GM21619 (cell line): ENCODE measurements around the gene TM9SF4.

Experiments
- ATAC-seq: cut with Tn5 transposase; IDR thresholded peaks from one replicate; pipeline ENCODE4 v1.9.1; 2021; ENCODE audit not compliant: unreplicated experiment

Gene TM9SF4, protein sequence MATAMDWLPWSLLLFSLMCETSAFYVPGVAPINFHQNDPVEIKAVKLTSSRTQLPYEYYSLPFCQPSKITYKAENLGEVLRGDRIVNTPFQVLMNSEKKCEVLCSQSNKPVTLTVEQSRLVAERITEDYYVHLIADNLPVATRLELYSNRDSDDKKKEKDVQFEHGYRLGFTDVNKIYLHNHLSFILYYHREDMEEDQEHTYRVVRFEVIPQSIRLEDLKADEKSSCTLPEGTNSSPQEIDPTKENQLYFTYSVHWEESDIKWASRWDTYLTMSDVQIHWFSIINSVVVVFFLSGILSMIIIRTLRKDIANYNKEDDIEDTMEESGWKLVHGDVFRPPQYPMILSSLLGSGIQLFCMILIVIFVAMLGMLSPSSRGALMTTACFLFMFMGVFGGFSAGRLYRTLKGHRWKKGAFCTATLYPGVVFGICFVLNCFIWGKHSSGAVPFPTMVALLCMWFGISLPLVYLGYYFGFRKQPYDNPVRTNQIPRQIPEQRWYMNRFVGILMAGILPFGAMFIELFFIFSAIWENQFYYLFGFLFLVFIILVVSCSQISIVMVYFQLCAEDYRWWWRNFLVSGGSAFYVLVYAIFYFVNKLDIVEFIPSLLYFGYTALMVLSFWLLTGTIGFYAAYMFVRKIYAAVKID

DNA sequence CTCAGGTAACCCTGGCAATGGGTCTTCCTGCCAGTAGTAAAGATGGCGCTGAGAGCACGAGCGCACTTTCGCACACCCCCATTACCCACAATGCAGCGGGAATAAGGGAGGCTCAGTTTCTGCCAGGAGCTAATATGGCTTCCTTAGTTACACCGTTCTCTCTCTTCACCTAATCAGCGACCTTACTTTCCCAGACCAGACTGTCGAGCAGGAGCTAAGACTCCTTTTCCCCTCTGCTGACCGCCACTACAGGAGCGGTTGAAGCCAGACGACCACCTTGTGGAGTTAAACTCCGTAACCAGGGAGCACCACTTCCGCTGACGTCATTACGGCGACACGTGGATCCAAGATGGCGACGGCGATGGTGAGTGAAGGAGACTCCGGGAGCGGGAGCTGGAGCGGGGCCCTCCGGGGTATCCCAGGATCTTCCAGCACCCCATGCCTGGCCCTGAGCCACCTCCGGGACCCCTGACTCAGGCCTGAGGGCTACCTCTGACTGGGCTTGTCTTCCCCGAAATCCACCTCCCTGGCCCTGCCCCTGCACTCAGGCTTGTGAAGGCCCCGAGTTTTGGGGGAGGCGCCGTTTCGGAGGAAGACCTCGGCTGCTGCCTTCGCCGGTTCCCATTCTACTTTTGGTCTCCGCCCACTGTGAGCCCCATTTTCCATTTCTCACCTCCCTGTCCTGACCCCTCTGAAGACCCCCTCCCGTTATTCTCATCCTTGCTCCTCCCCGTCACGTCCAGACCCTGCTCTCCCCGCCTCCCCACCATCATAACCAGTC is at the start of gene TM9SF4:
Gene TM9SF4 (plus strand): TSS at position 323 of the 781 bp plus-strand sequence. CDS start 27 bp downstream, at position 350.
- ATAC-seq: peak; percentile 72

DNA sequence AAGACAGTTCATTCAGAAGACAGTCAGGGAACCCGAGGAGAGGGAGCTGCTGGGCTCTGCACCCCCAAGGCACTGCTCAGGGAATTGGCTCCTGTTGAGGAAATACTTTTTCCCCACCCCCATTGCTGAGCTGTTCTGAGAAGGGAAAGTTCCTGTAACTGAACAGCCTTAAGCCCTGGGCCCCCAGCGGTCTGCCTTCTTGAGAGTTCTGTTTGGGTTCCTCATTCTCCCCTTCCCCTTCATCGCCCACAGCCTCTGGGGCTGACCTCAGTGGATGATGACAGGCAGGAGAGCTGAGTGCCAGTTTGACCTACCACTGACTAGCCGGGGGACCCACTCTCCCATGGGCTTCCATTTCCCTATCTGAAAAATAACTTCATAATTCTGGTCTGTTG is 46.7 kb upstream of the TM9SF4 start:
- no peak for ATAC-seq

DNA sequence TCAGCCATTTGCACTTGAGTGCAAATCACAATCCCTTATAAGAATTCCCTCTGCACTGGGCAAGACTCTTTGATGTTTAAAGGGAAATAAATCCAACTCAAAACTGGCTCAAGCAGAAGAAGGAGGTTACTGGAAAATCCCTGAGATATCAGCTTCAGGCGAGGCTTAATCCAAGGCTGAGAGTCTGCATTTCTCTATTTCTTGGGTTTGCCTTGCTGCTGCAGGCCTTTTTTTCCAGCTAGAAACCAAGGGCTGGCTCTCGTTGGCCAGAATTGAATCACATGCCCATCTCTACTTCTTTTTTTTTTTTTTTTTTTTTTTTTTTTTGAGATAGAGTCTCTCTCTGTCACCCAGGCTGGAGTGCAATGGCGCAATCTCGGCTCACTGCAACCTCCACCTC is 45.8 kb upstream of the TM9SF4 start:
- no peak for ATAC-seq

DNA sequence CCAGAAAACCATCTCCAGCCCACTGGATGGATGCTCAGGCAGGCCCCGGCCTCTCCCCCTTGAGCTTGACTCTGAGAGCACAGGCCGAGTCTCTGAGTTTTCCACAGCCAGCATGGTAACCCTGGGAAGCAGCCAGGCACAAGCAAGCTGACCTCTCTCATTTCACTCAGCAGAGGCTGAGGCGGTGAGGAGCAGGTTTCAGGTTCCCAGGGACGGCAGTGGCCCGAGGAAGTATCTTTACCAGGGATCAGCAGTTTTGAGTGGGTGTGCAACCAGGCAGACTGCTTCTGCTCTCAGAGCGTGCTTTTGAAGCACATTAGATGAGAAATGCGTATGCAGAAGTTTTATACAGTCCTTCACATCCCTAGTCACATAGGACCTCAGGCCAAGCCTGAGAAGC is 44.8 kb upstream of the TM9SF4 start:
- no peak for ATAC-seq

DNA sequence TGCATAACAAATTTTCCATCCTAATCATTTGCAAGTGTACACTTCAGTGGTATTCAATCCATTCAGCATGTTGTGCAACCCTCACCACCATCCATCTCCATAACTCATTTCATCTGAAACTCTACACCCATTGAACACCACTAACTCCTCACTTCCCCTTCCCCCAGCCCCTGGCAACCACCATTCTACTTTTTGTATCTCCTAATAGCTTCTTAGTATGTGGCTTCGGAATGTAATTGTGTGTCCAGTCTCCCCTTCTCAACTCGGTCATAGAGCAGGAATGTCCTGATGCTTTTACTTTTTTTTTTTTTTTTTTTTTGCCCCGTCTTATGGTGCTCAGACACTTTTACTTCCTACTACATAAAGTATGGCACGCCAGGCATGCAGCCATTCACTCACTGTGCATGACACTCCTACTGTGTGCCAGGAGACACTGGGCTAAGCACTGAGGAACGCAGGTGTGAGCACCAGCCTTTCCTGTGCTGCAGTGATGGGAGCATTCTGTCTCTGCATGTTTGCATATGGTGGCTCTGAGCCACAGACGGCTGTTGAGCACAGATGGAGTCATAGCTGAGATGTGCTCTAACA is 42.2 kb upstream of the TM9SF4 start:
- no peak for ATAC-seq

DNA sequence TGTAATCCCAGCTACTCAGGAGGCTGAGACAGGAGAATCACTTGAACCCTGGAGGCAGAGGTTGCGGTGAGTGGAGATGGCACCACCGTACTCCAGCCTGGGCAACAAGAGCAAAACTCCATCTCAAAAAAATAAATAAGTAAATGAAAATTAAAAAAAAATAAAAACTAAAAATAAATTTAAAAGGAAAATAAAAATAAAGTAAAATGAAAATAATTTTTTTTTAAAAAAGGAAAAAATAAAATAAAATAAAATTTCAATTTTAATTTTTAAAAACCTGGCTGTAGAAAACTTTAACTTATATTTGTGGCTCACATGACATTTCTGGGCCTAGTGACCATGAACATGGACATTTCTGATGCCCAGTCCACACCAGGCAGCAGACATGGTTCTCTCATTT is 41.3 kb upstream of the TM9SF4 start:
- ATAC-seq: no peak

DNA sequence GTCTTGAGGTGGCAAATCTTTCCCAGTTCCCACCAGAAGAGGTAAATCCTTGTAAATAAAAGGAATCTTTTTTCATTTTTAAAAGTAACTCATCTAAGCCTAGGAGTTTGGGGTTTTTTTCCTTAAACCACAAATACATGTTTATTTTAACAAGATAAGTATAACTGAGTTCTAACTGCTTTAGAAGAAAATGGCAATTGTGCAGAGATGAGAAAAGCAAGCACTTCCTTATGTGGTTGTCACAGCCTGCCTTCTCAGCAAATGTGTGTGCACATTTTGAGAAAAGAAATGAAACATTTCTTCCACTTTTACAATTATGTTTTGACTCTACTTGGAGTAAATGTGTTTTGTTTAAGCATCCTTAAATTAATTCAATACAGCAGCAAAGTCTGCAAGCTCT is 39.8 kb upstream of the TM9SF4 start:
- no peak for ATAC-seq

DNA sequence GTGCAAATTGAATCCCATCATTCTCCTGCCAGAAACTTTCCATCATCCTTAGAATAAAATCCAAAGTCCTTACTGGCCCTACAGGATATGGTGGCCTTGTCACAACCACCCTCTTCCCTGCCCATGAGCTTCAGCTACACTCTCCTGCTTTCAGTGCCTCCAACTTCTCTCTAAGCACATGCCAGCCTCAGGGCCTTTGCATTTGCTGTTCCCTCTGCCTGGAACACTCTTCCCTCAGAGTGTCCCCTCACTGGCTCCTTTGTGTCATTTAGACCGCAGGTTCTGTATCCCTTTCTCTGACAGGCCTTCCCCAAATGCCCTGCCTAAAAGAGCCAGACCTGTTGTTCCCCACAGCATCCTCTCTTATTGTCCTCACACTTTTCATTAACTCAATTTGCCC is 39.2 kb upstream of the TM9SF4 start:
- no peak for ATAC-seq

DNA sequence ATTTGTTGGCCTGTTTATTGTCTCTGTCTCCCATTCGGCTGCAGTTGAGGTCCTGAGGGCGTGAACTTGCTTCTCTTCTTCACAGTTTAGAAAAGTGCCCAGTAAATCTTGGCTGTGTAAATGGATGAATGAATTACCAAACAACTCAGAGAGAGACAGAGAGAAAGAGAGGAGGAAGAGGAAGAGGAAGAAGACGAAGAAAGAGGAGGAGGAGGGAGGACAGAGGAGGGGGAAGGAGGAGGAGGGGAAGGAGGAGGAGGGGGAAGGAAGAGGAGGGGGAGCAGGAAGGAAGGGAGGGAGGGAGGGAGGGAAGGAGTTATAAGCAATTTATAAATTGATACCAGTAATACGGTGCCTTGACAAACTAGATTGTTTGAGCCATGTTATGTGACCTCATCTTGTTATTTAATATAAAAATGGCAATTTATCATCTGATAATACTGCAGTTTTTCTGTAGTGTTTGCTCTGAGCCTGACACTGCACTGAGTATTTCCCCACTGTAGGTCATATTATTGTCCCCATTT is 38.8 kb upstream of the TM9SF4 start:
- no peak for ATAC-seq

DNA sequence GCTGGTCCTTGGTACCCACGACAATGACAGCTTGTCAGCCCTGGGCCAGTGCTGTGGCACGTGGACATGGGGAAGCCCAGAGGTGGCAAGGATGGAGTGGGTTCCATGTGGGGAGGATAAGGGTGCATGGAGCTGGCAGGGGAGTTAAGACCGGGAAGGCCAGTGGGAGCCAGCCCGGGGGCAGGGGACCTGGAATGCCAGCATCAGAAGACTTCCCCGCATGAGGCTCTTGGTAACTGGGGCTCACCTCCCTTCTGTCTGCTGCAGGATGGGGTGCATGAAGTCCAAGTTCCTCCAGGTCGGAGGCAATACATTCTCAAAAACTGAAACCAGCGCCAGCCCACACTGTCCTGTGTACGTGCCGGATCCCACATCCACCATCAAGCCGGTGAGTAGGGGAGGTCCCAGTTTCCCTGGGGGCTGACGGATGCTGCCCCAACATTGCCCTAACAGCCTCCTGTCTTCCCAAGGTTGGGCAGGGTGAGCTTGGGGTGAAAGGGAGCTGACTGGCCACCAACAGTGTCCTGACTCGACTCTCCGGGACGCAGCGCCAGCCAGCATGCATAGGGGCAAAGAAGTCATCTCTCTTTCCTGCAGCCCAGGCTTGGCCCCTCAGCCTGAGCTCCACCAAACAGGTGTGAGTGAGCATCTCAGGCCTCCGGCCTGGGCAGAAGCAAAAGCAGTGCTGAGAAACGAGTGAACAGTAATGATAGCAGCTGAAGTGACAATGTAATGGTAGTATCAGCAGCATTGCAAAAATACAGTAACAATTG is 37.9 kb upstream of the TM9SF4 start:
- no peak for ATAC-seq

DNA sequence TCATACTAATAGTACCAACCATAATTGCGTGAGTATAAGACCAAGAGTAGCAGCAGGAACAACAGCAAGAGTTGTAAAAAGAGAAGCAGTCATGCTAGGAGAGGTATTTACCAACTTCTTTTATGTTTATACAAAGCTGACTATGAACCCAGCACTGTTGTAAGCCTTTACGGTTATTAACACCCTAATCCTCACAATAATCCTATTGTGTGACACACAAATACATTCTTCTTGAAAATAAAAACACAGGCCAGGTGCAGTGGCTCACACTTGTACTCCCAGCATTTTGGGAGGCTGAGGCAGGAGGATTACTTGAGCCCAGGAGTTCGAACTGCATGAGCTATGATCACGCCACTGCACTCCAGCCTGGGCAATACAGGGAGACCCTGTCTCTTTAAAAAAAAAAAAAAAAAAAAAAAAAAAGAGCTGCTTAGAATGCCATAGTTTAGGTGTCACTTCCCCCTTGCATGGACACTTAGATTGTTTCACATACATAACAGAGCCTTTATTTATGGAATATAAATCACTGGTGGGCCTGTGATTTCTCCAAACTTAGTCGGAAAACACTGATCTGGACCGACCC is 37.3 kb upstream of the TM9SF4 start:
- ATAC-seq: no peak

DNA sequence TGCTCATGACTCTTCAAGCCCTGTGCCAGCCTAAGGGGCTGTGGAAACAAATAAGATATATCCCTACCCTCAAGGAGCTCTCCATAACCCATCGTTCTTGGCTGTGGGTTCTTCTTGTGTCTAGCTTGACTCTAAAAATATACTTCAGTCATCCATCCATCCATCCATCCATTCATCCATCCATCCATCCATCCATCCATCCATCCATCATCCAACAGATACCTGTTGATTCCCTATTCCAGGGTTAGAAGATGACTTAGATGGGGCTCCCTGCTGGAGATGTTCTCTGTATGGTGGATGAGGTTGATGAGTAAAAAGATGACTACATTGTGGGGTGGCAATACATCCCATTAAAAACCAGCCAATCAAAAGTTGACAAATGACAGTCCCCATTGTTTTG is 34.0 kb upstream of the TM9SF4 start:
- ATAC-seq: no peak

DNA sequence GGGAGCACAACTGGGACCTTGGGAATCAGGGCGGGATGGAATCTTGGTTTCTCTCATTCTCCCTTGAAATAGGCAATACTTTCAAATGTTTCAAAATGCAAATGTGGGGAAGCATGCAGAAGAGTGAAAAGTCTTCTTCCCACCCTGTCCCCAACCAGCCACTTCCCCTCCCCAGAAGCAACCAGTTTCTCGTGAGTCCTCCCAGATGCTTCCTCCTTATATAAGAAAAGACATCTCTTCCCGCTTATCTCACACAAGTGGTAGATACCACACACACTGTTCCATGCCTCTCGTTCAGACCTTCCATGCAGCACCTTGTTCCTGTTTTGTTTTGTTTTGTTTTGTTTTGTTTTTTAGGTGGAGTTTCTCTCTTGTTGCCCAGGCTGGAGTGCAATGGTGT is 32.3 kb upstream of the TM9SF4 start:
- no peak for ATAC-seq

DNA sequence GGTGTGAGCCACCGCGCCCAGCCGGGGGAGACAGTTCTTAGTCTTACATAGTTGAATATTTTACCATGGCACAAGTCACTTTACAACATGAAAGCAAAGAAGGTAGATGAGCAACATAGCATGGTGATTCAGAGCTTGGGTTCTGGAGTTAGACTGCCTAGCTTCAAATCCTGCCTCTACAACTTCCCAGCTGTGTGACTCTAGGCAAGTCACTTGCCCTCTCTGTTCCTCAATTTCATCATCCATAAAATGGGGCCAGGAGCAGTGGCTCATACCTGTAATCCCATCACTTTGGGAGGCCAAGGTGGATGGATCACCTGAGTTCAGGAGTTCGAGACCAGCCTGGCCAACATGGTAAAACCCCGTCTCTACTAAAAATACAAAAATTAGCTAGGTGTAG is 31.2 kb upstream of the TM9SF4 start:
- no peak for ATAC-seq

DNA sequence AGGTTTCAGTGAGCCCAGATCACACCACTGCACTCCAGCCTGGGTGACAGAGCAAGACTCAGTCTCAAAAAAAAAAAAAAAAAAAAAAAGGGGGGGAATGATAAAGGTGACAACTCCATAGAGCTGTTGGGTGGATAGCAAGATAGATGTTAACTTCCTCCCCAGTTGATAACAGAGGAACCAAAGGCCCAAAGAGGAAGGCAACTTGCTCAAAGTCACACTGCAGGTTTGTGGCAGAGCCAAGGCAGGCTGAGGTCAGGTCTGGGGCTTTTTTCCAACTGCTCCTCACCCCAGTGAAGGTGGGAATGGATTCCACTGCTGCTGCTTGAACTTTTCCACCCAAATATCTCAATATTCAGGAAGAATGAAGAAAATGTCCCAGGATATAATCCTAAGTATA is 30.7 kb upstream of the TM9SF4 start:
- no peak for ATAC-seq

DNA sequence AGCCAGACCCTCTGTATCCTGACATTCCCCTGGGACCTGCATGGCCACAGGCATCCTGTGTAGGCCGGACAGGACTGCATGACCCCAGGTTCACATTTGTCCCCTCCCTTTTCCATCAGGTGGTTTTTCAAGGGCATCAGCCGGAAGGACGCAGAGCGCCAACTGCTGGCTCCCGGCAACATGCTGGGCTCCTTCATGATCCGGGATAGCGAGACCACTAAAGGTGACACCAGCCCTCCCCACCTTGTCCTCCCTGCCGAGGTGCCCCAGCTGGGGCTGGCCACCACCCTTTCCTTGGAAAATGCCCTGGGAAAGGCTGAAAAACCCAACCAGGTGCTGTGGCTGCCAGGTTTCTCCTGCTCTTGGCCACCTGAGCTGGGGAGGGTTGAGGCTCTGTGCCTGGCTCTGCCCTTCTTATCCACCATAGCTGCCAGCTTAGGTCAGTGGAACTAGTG is 29.8 kb upstream of the TM9SF4 start:
- no peak for ATAC-seq

DNA sequence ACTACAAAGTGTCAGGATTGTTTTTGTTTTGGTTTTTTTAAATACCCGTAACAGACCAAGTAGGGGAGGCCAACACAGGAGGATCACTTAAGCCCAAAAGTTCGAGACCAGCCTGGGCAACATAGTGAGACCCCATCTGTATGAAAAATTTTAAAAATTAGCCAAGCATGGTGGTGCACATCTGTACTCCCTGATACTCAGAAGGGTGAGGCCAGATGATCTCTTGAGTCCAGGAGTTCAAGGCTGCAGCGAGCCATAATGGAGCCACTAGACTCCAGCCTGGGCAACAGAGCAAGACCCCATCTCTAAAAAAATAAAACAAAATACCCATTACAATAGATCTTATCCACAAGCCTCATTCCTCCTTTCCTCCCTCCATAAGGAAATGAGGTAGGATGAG is 28.7 kb upstream of the TM9SF4 start:
- no peak for ATAC-seq

DNA sequence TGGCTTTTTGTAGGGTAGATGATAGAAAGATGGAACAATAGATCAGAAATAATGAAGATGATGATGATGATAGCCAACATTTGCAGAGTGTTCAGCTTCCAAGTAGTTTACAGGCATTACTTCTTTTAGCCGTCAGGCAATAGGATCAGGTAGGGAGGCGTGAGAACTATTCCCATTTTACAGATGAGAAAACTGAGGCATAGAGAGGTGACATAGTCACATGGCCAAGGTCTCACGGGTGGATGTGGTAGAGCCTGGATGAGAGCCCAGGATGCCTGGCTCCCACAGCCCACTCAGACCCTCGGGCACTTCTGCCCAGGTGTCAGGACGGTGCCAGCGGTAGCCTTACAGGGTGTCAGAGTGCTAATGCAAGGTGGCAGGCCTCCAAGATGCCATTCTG is 26.0 kb upstream of the TM9SF4 start:
- ATAC-seq: no peak

DNA sequence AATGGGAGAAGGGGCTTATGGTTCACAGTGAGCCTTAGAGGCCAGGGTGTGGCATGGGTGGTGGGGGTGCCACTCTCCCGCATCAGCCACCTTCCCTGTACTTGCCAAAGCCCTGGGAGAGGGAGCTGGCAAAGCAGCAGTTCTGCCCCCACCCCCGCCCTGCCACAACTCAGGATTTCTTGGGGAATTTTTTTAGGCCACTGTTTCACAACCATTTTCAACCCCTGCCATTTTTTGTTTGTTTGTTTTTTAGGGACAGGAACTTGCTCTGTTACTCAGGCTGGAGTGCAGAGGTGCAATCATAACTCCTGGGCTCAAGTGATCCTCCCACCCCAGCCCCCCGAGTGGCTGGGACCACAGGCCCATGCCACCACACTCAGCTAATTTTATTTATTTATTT is 22.4 kb upstream of the TM9SF4 start:
- ATAC-seq: no peak

DNA sequence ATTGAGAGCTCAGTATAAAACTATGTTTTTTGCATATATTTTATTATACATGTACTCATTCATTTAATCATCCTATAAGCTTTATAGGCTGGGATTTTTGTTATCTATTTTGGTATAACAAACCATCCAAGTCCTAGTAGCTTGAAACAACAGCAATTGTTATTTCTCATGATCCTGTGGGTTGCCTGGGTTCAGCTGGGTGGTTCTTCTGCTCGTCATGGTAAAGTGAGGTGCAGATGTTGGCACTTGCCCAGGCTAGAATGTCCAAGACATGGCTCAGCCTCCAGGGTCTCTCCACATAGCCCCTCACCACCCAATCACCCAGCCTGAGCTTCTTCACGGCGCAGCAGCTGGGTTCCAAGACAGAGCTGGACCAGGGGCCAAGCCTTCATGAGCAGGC is 20.8 kb upstream of the TM9SF4 start:
- no peak for ATAC-seq
